GM18909 (cell line): Measurements from ENCODE around the gene ERBB4.

Experiments used
- ATAC-seq: cut with Tn5 transposase; IDR thresholded peaks from one replicate; pipeline ENCODE4 v1.9.1; 2021; ENCODE audit warnings: mild to moderate bottlenecking; ENCODE audit not compliant: unreplicated experiment, poor library complexity

The ERBB4 gene

DNA sequence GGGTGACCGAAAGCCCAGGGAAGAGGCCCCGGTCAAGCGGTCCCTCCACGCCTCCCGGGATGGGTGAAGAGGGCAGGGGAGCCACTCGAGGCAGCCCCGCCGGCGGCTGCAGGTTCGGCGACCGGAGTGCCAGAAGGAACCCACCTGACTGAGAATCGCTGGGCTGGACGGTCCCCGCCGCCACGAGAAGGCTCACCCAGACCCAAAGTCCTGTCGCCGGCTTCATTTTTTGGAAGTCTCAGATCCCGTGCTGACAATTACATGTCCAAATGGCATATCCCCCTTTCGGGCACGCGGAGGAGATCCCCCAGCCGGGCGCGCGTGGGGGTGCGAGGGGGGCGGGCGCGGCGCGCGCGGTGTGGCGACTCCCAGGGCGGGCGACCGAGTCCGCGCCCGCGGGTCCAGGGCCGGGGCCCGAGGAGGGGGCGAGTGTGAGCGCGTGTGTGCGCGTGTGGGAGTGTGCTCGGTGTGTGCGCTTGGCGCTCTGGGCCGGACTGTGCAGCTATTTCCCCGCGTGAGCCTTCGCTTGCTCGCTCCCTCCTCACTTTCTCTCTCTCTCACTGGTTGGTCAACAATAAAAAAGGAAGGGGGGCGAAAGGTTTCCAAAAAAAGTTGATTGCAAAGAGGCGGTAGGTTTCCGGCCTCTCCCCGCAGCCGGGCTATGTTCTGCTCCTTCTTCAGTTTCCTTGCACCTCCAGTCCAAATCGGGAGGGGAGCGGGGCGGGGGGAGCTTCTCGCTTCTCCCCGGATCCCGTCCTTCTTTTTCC, at the start of gene ERBB4:
Gene ERBB4 (minus strand): TSS at position 498 of the 767 bp plus-strand sequence. CDS start 272 bp downstream, at position 226.
- no peak for ATAC-seq

DNA sequence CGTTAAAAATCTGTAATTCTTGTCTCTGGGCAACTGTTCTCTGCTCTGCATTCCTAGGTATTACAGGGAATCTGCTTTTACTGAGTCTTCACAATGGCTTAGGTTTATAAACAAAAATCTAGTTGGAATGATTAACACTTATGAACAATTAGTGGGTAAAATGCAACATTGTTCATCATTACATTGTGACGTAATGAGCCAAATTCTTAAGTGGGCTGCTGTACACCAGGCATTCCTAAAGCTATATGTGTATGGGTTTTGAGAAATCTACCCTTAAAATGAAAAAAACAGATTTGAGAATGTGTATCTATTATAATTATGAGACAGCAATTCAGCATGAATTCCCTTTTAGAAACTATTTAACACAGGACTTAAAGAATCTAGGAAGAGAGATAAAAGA, 41.5 kb upstream of the ERBB4 start:
- no peak for ATAC-seq

DNA sequence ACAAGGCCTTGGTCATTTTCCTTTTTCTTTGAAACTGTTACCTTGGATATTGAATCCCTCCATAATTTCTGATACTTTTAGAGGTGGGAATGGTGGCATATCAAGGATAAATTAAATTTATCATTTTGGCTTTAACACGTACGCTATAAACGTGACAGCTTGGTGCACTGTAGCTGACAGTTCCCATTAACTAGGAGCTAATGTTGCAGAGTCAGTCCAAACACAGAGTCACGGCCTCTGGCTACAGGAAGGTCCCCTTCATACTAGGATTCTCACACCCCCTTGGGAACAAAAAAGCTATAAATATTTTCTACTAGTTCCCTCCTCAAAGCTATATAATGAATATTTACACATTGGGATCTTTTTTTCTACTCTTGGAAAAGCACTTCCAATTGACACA, 17.7 kb upstream of the ERBB4 start:
- ATAC-seq = no peak

DNA sequence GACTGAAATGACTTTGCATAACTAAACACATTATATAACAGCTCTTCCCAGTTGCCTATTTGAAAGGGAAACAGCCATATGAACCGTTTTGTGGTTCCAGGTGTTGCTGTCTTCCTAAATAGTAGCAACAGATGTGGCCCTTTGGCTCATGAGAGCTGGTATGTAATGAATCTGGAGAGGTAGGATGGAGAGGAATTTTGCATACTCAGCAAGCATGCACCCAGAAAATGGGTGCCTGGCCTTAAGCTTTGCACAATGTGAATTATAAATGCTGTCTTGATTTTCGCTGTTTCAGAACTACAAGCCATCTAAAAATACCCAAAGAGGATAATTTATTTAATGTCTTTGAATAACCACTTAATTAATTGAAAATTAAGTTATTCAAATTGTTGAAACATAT, 15.6 kb upstream of the ERBB4 start:
- no peak for ATAC-seq

DNA sequence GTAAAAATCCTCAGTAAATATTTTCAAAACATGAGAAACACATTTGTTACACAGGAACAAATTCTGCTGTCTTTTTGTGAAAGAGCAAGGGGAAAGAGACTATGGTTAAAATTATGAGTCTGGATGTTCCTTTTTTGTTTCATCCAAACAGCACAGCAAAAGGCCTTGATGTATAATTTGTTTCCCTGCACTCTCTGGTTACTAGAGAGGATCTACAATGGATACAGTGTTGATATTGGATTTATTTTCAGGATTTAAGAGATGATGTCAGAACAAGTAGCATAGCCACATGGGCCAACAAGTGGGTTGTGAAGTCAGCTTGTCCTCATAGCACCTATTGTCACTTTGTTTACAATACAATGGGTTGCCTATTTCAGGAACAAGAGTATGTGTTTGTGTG, 11.3 kb upstream of the ERBB4 start:
- ATAC-seq = no peak

DNA sequence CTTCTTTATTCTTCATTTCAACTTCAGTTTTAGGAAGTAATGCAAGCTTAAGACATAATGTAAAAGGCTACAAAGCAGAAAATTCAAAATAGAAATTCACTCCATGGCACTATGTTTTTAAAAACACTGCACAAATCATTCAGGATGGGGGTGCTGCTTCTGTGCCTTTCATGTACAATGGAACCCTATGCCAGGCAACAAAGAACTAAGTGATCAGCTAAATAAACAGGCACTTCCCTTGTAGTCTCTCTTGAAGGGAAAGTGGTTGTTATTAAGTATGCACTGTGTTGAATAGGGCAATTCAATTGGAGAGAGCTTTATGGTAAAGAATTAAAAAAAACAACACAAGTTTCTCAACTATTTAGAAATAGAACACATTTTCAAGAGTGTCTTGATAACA, 10.9 kb upstream of the ERBB4 start:
- ATAC-seq = no peak

DNA sequence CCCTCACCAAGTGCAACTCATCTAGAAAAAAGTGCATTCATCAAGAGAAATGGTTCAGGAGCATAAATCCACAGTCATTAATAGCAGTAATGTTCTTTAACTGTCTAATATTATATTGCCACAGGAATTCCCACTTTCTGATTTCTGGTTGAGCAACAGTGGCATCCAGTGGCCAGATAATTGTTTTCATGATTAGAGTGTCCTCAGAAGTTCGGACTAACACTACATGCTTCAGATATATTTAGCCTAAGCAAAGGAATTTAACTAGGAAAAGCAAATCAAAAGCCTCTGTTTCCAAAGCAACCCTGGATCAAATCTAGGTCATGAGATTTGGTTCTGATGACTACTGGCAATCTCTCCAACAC, 9.8 kb upstream of the ERBB4 start:
- no peak for ATAC-seq

DNA sequence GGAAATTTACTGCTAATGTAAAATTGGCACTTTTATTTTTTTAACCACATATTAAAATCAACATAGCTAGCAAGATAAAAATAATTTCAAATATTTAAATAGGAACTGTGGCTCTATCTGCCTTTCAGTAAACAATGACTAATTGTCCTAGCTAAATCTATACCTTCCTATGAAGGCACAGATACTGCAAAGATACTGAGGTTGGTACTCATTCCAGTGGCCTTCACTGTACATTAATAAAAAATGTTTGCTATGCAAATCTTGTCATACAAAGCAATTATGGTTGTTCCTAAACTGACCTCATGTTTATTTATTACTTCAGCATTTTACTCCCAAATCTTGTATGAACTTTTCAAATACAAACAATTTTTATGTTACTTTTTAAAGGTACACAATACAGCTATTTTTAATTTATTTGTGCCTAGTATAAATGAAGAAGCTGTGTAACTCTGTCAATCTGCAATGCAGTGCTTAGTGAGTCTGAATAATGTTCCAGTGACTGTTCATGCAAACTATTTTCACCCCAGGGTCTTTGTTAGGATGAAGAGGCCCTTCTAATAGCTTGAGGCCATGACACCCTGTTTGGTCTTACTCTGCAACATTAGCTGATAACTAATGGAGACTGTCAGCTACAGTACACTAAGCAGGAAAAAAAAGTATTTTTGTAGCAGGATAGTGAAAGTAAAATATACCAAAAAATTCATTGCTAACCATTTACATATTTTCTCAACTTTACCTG, 9.3 kb upstream of the ERBB4 start:
- no peak for ATAC-seq

DNA sequence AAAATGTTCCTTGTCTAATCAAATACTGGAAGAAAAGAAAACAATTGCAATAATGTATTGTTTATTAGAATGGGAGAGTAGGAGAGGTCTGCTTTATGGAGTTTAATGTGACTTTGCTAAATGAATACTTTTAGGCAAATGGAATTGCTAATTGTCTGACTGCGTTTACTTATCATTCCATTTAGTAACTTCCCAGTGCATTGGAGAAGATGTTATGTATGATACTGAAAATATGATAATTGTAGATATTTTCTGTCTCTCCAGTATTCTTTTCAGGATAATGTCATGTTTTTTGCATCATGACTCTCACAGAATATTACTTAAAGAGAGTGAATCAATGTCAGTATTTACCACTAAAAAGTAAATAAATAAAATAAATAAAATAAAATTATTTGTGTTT, 8.1 kb upstream of the ERBB4 start:
- no peak for ATAC-seq

DNA sequence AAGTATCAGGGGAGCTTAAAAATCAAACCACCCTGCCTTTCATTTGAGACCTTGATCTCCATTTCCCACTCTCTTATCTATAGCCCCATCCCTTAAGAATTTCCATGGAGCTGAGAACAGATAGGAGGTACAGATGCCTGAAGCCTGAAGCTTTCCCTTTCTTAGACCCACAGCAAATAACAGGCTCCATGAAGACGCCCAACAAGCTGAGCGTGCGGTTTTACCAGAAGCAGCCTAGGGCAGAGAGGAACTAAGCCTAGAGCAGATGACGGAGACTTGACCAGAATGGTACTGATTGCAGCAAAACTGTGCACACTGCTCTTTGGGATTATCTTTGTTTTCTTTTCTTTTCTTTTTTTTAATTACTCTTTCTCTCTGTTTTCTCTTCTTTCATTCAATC, 1.7 kb upstream of the ERBB4 start:
- ATAC-seq = no peak

DNA sequence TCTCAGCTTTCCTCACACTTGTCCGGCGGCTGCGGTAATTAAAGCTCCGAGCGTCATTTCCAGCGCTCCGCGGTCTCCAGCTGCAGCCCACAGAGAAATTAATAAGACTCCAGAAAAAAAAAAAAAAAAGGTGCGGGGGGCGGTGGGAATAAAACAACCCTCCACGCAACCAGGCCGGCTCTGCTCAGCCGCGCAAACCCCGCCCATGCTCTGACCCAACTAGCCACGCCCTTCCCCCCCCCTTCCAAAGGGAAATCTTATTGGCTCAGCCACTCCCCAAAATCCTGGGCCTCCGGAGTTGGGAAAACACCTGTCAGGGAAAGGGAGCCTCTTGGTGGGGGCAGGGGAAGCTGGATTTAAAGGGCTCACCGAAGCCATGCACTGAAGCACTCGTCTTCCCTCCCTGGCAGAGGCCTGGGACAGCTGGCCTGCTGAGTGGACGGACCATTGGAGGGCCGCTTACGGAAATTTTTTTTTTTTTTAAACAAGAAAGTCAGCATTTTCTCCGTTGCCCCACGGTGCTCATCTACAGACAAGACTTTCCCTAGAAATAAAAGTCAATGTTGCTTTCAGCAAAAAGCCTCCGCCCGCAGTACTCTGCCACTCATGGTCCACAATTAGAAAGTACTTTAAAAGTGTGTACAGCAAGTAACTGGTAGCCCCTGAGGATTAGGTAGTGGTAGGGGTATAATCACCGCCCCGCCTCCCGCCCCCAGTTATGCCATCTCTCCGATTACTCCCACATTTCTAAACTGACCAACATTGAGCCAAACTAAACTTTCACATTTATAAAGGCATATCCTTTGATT, 674 bp upstream of the ERBB4 start:
- ATAC-seq = no peak

DNA sequence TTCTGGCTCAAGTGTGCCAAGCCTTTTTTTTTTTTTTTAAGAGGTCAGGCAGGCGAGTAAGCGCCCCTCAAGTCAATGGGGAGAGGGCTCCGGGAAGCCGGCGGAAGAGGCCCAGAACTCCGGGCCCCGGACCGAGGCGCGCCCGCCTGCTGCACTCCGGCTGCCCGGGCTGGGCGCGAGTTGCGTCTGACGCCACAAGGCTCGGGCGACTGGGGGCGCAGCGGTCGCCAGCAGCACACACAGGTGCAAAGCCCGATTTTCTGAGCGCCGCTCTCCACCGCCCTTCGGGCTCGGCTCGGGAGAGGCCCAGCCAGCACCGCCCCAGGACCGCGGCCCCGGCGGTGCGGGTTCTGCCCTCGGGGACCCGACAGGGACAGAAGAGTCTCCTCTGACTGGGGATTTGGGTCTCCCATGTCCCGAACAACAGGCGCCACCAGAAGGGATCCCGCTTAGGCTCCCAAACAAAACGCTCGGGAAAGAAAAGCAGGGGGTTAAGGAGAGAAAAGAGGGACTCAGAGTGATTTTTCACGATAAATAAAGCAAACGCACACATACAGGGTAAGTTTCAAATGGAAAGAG, 787 bp downstream of the ERBB4 start:
- peak; percentile 33 for ATAC-seq

DNA sequence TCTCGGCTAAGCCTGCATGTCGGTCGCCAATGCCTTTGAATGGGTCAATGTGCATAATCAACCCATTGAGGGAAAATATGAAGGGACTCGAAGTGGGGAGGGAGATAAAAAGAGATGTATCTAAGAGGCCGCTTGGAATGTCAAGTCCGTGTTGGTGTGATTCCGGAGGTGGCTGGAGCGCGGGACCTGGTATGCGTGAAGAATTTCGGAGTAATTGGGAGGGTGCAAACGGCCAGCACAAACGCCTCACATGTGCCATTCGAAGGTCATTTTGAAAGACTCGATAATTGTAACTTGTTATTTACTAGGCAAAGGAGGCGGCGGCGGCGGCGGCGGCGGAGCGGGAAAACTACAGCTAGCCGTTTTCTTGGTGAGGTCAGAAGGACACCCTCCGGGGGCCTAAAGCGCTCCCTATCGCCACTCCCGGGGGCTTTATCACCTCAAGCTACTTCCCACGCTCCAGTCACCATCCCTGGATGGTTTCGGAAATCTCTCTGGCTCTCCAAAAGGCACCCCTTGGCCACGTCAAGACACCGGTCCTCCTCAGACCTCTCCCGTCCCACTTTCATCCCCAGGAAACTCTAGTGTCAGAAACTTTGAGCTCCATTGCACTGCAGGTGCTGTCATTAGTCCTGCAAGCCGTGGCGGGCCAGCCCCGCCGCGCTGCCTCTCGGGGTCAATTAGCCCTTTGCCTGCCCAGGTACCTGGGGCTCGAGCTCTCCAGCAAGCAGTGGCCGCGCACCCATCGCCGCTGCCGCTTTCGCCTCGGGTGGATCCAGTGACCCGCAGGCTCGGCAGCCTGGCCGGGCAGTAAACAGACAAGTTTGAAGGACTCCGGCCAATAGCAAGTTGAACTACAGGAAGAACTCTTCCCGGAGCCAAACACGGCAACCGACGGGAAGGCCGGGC, 1.5 kb downstream of the ERBB4 start:
- ATAC-seq = peak; percentile 27

DNA sequence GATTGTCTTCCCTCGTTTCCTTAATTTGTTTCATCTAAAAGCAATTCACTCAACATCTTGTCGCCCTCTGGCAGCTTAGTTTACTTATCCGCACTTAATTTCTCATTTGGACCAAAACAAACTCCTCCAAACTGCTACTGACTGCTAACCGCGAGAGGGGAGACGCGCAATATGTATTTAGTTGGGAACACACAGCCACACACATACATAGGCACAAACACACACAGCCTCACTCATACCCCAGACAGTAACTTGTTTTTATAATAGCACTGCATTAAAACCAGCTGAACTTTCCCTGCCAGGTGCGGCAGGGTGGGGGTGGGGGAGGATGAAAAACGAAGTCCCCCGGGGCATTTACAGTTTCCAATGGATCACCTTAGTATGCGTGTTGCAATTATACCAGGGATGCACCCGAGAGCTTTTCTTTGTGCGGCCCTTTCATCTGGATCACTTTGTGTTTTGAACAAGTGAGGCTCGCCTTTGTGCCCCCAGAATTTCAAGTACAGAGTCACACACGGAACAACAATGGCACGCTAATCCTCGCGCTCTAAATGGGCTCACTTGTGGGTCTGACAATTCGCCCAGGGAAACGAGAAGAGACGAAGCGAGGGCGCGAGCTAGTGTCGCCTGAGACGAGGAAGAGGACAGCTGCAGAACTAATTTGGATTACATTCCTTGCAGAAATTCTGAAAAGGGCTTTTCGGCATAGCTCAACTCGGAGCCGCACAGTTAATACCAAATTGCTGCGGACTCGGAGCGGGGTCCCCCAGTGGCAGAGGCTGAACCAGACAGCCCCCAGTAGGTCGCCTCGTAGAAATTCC, 2.4 kb downstream of the ERBB4 start:
- no peak for ATAC-seq

DNA sequence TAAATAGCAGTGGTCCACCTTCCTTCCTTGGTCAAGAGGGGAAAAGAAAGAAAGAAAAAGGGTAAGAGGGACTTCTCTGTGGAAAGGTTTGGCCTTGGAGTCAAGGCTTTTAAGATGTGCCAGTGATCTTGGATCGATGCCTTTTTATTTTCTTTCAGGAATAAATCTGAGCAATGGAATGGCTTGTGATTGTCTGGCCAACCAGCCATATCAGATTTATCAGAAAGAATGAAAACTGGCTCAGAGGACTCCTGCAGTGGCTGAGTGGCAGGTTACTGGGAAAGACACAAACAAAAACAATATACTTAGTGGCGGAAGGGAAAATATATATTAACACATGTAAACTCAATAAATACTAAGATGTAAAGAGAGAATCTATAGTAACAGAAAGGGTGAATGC, 4.3 kb downstream of the ERBB4 start:
- no peak for ATAC-seq

DNA sequence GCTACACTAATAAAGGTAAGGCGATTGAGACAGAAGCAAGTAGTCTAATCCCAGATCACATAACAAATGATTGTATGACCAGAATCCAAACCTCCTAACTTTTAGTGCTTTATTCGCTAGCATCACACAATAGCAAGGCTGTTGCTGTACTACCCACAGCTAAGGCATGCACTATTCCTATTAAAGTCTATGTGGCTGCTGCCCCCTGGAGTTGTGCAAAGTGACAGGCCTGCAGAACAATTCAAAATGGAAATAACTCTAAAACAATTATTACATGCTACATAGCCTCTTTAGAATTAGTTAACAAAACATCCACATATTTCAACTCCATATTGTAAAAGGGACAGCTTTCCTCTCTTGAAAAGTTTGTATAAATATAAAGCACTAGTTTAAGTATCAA, 6.0 kb downstream of the ERBB4 start:
- no peak for ATAC-seq

DNA sequence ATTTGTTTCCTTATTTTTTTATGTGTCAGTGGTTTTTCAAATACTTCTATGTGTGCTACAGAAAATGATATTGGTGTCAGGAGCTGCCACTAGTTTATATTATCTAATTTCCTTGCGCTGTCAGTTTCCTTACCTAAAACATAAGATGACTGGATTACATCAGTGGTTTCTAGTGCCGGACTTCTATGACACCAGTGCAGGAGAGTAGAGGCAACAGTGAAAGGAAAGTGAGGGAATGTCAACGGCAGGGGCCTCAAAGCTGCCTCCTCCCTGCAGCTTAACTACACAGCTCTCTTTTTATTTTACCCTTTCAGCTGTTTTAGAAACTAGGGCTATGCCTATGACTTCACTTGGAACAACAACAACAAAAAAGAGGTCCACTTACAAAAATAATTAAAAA, 6.5 kb downstream of the ERBB4 start:
- ATAC-seq = no peak

DNA sequence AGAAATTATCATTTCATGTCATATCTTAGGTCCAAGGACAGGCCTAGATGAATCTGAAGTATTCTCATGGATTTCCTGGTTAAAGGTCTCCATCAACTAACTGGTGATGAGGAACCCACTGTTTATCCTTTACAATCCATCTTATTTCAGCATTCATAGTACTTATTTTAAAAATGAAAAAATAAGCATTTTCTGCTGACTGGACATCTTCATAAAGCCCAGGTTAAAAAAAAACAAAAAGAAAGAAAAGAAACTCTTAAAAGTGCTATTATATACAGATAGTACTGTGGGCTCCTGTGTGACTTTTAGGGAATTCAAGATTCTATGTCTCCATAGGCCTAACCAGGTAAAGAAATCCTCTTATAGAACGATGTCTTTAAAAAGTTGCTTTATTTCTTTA, 7.1 kb downstream of the ERBB4 start:
- ATAC-seq = no peak

DNA sequence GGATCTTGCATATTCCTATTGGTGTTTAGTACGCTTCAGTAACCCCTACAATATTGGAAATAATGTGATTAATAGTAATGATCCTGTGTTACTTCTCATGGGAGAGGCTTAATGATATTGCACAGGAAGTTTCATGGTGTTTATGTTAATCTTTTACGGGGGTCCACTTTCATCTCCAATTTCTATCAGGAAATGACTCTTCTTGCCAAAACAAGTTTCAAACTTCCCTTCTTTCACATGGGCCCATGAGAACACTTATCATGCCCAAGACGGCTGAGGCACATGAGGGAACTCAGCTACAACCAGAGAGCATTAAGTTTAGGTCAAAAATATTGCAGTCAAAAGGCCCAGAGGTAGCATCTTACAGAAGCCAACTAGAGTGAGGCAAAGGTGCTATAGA, 7.6 kb downstream of the ERBB4 start:
- no peak for ATAC-seq
